ENCODE measurements around the gene SAP30BP.

Gene SAP30BP

DNA sequence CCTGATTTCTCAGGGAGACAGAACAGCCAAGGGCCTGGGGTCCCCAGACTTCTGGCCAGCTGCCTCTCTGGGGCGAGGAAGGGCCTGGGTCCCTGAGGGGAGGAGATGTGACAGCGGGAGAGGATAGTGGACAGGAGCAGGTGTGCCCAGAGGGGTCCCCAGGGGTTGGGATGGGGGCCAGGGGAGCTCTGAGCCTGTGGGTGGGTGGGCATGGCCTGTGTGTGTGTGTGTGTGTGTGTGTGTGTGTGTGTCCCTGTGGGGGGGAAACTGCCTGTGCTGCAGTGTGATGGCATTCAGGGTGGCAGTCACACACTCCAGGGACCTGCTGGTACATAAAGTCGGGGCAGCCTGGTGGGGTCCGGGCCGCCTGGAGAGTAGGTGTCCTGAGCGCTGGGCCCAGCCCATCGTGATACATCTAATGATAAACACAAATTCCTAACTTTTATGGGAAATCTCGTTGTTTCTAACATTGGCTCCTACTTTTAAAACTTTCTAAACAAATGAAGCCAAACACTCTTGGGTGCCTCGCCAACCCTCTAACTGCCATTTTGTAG is 55.5 kb downstream of the SAP30BP start:
- no peak for DNase-seq

DNA sequence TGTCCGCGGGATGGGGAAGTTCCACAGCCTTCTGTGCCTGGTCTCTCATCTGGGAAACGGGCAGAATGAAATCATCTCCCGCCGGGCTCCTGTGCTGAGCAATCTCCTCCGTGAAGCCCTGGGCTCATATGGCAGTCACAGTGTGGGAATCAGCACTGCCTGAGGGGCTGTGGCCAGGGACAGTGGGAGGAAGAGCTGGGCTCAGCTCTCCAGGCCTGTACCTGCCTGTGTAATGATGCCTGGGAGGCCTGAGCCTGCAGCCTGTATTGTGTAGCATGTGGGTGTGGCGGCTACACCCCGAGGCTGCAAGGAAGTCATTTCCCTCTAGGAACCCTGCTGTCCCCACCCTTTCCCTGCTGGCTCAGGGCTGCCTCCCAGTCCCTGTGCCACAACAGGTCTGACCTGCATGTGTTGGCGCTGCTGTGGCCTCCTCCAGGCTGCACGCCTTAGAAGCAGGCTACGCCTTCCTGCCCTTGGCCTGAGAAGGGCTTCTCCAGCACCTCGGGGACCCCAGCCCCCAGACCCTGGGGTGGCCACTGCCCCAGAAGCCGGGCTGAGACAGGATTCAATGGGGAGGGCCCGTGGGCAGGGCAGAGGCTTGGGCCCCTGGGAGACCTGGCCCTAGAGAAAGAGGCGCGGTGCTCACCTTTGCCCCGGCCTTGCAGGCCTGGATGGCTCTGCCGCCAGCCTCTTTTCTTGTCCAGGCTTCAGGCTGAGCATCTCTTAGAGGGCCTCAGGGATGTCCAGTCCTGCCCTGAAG is 56.2 kb downstream of the SAP30BP start:
- no peak for DNase-seq

DNA sequence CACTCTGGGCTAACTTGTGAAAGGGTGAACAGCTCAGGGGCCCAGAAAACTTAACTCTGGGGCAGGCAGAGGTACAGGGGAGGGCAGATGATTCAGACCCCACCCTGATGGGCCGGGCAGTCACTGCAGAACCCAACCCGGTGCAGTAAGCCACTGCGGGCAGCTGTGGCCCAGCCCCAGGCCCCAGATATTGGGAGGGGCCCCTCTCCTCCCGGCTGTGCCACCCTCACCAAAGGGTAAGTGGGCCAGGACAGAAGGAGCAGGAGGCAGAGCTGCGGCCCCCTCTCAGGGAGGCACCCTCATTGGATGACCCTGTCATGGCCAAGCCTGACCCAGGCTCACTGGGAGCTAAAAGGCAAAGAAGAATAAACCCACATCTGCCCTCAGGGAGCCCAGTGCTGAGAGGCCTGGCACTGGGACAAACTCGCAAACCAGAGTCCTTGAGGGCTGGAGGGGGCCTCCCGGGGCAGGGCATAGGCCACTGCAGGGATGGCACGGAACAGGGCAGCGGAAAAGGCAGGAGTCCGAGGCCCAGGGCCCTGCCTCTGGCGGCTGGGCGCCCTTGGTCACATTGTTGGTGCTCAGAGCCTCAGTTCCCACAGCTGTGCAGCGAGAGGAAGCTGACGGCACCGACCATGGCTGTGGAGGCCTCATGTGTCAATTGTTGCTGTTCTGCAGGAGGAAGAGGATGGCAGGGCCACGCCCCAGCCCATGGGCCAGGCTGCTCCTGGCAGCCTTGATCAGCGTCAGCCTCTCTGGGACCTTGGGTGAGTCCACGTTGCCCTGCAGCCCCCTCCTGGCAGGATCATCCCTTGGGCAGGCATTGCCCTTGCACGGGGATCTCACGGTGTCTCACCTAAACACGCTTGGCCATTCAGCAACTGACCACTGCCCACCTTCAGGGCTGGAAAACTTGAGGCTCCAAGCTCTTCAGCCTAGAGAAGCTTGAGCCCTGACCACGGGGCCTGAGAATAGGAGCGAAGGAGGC is 57.2 kb downstream of the SAP30BP start:
- DNase-seq, result no peak

GRCh38 chr17:75725504-75725903 is 58.4 kb downstream of the SAP30BP start:
- no peak for DNase-seq

GRCh38 chr17:75727391-75727790 is 60.3 kb downstream of the SAP30BP start:
- no peak for DNase-seq

GRCh38 chr17:75729351-75729750 is 62.2 kb downstream of the SAP30BP start:
- DNase-seq, result no peak

- DNase-seq, result no peak
Observed at GRCh38 chr17:75730065-75730464, 62.9 kb downstream of the SAP30BP start.

DNA sequence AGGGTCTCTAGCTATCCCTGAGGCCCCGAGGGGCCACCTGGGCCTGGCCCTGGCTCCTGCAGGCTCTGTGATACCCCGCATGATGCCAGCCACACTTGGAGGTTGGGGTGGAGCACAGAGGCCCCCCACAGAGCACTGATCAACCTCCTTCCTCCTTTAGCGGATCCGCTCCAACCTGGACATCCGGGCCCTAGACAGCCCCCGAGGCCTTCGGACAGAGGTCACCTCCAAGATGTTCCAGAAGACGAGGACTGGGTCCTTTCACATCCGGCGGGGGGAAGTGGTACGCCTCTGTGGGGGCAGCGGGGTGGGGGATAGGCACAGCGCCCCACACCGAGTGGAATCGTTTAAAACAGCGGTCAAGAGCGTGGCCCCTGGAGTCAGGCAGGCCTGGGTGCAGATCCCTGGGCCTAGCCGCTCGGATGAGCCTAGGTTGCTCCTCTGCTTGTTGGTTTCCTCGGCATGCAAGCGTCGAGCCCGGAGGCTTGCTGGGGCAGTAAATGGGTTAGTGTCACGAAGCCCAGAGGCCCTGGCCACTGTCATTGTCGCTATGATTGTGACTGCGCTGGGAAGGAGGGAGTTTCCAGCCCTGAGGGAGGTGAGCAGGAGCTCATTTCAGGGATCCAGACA is 64.1 kb downstream of the SAP30BP start:
- no peak for DNase-seq

DNA sequence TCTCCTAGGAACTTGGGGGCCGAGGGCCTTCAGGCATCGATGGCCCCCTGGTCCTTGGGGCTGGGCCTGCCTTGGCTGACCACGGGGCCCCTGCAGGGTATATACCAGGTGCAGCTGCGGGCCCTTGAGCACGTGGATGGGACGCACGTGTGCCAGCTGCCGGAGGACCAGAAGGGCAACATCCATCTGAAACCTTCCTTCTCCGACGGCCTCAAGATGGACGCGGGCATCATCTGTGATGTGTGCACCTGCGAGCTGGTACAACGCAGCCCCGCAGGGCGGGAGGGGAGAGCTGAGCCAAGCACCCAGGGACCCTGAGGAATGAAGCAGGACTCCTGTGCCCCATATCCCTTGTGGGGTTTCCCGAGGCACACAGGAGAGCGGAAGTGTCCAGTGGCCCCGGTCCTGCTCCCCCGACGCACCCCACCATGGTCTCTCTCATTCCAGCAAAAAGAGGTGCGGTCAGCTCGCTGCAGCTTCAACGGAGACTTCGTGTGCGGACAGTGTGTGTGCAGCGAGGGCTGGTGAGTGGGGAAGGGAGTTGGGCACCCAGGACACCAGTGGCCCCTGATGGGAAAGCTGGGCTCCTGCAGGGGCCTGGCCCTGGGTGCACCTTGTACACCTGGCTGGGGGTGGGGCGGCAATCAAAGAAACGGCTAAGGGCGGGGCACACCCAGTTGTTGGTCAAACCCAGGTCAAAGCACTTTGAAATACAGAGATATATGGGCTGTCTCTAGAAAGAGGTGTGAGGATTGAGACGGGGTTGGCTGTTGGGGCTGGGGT is 64.8 kb downstream of the SAP30BP start:
- no peak for DNase-seq

DNA sequence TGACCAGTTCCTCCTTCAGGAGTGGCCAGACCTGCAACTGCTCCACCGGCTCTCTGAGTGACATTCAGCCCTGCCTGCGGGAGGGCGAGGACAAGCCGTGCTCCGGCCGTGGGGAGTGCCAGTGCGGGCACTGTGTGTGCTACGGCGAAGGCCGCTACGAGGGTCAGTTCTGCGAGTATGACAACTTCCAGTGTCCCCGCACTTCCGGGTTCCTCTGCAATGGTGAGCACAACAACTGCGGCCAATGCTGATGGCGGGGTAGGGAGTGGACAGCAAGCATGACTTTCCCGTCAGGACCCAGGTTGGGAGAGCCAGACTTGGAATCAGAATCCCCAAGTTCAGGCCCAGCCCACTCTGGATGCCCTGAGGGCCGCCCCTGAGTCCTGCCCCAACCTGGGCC is 66.3 kb downstream of the SAP30BP start:
- no peak for DNase-seq

DNA sequence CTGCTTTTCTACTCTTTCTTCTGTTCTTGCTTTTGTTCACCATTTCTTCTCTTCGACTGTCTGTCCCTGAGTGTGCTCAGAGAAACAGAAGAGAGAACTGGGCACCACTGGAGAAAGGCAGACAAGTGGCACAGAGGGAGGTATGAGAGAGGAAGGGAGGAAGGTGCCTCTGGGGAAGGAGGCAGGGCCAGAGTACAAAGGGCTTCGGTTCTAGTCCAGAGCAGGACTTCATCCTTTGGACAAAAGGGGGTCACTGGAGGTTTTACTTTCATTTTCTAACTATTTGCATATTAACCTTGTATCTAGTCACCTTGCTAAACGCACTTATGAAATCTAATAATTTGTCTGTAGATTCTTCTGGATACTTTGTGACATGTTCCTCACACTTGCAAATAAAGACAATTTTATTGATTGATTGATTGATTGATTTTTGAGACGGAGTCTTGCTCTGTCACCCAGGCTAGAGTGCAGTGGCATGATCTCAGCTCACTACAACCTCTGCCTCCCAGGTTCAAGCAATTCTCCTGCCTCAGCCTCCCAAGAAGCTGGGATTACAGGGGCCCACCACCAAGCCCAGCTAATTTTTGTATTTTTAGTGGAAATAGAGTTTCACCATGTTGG is 67.6 kb downstream of the SAP30BP start:
- DNase-seq, result no peak

DNA sequence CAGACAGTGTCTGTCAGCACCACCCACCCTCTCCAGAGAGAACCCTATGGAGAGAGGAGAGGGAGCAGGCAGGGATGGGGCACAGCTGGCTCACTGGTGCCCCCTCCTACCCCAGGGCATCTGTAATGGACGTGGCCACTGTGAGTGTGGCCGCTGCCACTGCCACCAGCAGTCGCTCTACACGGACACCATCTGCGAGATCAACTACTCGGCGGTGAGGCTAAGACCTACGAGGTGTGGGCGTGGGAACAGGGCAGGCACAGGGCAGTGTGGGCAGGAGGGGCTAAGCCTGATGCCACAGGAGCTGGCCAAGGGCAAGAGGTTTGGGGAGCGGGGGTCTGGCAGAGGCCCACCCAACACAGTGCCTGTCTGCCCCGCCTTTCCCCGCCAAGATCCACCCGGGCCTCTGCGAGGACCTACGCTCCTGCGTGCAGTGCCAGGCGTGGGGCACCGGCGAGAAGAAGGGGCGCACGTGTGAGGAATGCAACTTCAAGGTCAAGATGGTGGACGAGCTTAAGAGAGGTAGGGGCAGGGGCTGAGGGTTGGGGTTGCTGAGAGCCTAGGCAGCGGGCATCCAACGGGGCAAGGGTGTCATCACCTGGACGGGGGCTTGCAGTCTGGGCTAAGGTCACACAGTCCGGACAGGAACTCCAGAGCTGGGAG is 69.2 kb downstream of the SAP30BP start:
- DNase-seq, result no peak

- DNase-seq, result no peak
Observed at GRCh38 chr17:75737133-75737962, 70.2 kb downstream of the SAP30BP start.

GRCh38 chr17:75738218-75738802 is 71.2 kb downstream of the SAP30BP start:
- DNase-seq, result no peak

DNA sequence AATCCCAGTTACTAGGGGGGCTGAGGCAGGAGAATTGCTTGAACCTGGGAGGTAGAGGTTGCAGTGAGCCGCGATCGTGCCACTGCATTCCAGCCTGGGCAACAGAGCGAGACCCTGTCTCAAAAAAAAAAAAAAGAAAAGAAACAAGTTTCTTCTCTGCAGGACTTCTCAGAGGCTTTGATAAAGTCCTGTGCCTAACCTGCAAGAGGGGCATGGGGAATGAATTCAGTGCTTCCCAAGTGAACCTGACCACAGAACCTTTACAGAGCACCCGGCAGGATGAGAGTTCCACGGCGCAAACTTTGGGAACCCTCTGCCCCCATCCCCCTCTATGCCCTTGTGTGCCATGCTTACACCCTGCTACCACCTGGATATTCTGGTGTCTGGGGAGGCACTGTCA is 72.0 kb downstream of the SAP30BP start:
- DNase-seq, result no peak

DNA sequence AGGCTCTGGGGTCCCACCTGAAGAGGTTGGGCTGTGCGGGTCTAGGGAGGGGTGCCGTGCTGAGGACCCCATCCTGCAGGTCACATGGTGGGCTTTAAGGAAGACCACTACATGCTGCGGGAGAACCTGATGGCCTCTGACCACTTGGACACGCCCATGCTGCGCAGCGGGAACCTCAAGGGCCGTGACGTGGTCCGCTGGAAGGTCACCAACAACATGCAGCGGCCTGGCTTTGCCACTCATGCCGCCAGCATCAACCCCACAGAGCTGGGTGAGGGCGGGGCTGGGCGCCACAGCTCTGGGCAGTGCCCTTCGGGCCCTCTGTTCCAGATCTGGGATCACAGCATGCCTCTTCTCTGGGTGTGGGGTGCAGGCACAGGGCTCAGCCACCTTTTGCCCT is 72.7 kb downstream of the SAP30BP start:
- DNase-seq, result no peak

DNA sequence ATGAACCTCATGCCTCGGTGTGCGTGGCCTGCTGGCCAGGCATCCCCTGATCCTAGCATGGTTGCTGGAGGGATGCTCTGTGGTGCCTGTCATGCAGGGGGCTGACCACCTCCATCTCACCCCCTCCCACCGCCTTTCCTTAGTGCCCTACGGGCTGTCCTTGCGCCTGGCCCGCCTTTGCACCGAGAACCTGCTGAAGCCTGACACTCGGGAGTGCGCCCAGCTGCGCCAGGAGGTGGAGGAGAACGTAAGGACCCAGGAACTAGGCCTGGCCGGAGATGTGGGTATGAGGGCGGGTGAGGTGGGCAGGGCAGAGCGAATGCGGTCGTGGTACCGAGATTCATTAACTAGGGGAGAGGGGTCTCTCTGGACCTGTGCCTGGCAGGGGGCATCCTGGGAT is 73.1 kb downstream of the SAP30BP start:
- no peak for DNase-seq

GRCh38 chr17:75740631-75741077 is 73.5 kb downstream of the SAP30BP start:
- DNase-seq, result no peak

GRCh38 chr17:75742337-75742736 is 75.2 kb downstream of the SAP30BP start:
- DNase-seq, result no peak
